Common myeloid progenitor, CD34-positive (primary cell): ENCODE data around the gene BAIAP2.

Experiments used
- CTCF ChIA-PET: fragments of 350-600 bp; sonication (Branson Sonifier 250); formaldehyde crosslinking; loops from one replicate; lab custom pipeline; 2021; ENCODE audit warnings: antibody characterized with exemption; lab: Charles Lee
- POLR2A ChIA-PET: fragments of 350-600 bp; sonication (Branson Sonifier 250); formaldehyde crosslinking; loops from one replicate; lab custom pipeline; 2021; ENCODE audit warnings: antibody characterized with exemption; lab: Charles Lee
- DNase-seq, 3 donors: peaks; one replicate each; pipeline versions ENCODE4 v3.0.0 to v3.0.0-alpha.2; 2013
- H3K27ac ChIP-seq, 2 experiments: 1 replicate in 1 of 2; 2 replicates in 1 of 2; pipeline ENCODE4 v1.7.0; 2013; ENCODE audit warnings: inconsistent platforms in 2 of 2, low read length in 2 of 2, mild to moderate bottlenecking in 2 of 2, low read depth in 1 of 2, moderate library complexity in 1 of 2; ENCODE audit not compliant: severe bottlenecking in 2 of 2, insufficient read depth in 1 of 2, poor library complexity in 1 of 2
- H3K27me3 ChIP-seq, 5 experiments: replicated peaks in 2 of 5; 1 replicate in 3 of 5; 2 replicates in 2 of 5; pipeline versions ENCODE4 v1.6.1 to v1.7.0; 2013; ENCODE audit warnings: low read length in 4 of 5, mild to moderate bottlenecking in 2 of 5, moderate library complexity in 2 of 5, inconsistent platforms in 1 of 5; ENCODE audit not compliant: insufficient read depth in 5 of 5, control insufficient read depth in 4 of 5
- H3K36me3 ChIP-seq, 4 experiments: 1 replicate in 2 of 4; 2 replicates in 2 of 4; pipeline versions ENCODE4 v1.6.1 to v1.7.0; 2013; ENCODE audit warnings: low read length in 3 of 4, control low read depth in 1 of 4, mild to moderate bottlenecking in 1 of 4; ENCODE audit not compliant: control insufficient read depth in 4 of 4, insufficient read depth in 4 of 4
- H3K4me1 ChIP-seq, 4 experiments: 1 replicate in 3 of 4; 2 replicates in 1 of 4; pipeline versions ENCODE4 v1.6.1 to v1.7.1; 2013; ENCODE audit warnings: low read length in 3 of 4, mild to moderate bottlenecking in 3 of 4, control low read depth in 1 of 4, inconsistent platforms in 1 of 4, moderate library complexity in 1 of 4; ENCODE audit not compliant: control insufficient read depth in 4 of 4, insufficient read depth in 4 of 4; ENCODE audit errors: control extremely low read depth in 1 of 4
- H3K4me3 ChIP-seq, 7 experiments: 1 replicate in 4 of 7; 2 replicates in 3 of 7; pipeline versions ENCODE4 v1.5.1 to v1.7.0; 2013; ENCODE audit warnings: mild to moderate bottlenecking in 7 of 7, low read length in 6 of 7, moderate library complexity in 6 of 7, inconsistent platforms in 2 of 7, low read depth in 2 of 7, control low read depth in 1 of 7; ENCODE audit not compliant: insufficient read depth in 4 of 7, control insufficient read depth in 1 of 7; ENCODE audit errors: extremely low read depth in 1 of 7
- H3K9me3 ChIP-seq, 5 experiments: 1 replicate in 4 of 5; 2 replicates in 1 of 5; pipeline versions ENCODE4 v1.6.1 to v1.7.1; 2013; ENCODE audit warnings: low read length in 4 of 5, mild to moderate bottlenecking in 2 of 5, inconsistent platforms in 1 of 5, low read depth in 1 of 5, moderate library complexity in 1 of 5; ENCODE audit not compliant: control insufficient read depth in 4 of 5, insufficient read depth in 2 of 5; ENCODE audit errors: control extremely low read depth in 1 of 5
- WGBS: methylation state at CpG from one replicate; pipeline ENCODE4 v1.1.5; 2013; ENCODE audit not compliant: insufficient coverage; 5-methylcytosine and 5-hydroxymethylcytosine counted together

Gene BAIAP2

GRCh38 chr17:81097943-81098308 is 63.0 kb downstream of the BAIAP2 start:
- H3K9me3 ChIP-seq, result no peaks in the 10 kb centered on the region
- peak overlapping the region in 1 of 2 experiments; percentile 44 for H3K27ac ChIP-seq
- DNase-seq, result peak in 1 of 3 donors; percentile 31
- WGBS, result 87% methylated on average over 12 of the region's 13 CpGs
- no peaks in the 10 kb centered on the region for H3K36me3 ChIP-seq
- CTCF ChIA-PET, result interaction anchor here (0.7 to 3.3 kb wide), 6 partner anchors 9 to 78 kb away, joined by 3 to 12 read pairs (median 4); no protein-coding TSS in a partner anchor
- peaks cover 0 to 41% (median 23%) of the 10 kb centered on the region in 4 experiments for H3K4me1 ChIP-seq
- no peaks in the 10 kb centered on the region for H3K27me3 ChIP-seq
- H3K4me3 ChIP-seq, result peak overlapping the region in 1 of 7 experiments; percentile 11
- POLR2A ChIA-PET, result interaction anchor here (0.5 kb wide), 1 partner anchor 588 kb away, joined by 3 read pairs; no protein-coding TSS in a partner anchor

DNA sequence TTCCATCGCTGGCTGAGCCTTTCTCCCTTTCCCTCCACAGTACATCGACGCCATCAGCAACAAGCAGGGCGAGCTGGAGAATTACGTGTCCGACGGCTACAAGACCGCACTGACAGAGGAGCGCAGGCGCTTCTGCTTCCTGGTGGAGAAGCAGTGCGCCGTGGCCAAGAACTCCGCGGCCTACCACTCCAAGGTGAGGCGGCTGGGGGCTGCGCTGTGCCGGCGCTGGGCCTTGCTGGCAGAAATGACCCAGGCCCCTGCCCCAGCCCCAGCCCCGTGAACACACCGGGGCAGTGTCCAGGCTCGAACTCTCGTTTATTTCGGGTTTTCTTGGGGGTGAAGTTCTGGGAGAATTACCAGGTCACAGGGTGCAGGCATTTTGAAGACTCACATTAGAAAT is 64.9 kb downstream of the BAIAP2 start:
- ChIA-PET CTCF (interaction anchor here (0.7 to 1.5 kb wide), 3 partner anchors 77 to 112 kb away, joined by 3 to 5 read pairs (median 4); partner anchors contain the start of gene CHMP6), POLR2A (no interaction called here)
- 95% methylated on average over 19 of the region's 23 CpGs for WGBS
- Histone ChIP-seq H3K27me3 (no peaks in the 10 kb centered on the region), H3K27ac (no peak overlapping the region), H3K9me3 (no peaks in the 10 kb centered on the region), H3K4me1 (peaks cover 0 to 34% (median 23%) of the 10 kb centered on the region in 4 experiments), H3K36me3 (no peaks in the 10 kb centered on the region), H3K4me3 (no peak overlapping the region)
- DNase-seq, result no peak

DNA sequence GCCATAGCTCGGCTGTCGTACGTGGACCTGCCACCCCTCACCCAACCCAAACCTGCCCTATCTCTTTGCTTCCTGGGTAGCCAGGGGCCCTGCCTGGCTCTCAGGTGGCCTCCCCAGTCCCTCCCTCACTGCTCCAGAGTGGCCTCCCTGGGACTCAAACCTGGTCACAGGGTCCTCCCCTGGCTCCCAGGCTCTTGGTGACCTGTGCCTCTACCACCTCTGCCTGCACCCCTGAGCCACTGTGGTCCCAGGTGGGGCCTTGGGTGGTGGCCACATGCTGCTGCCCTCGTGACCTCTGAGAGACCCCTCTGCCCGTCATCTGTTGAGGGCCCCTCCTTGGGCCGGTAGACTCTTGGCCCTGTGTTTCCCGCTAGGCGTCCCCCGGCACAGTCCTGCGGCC is 65.7 kb downstream of the BAIAP2 start:
- H3K4me3 ChIP-seq, result no peak overlapping the region
- no peaks in the 10 kb centered on the region for H3K27me3 ChIP-seq
- no peak overlapping the region for H3K27ac ChIP-seq
- H3K36me3 ChIP-seq, result no peaks in the 10 kb centered on the region
- ChIA-PET POLR2A (no interaction called here), CTCF (no interaction called here)
- no peak for DNase-seq
- WGBS, result 97% methylated on average over 10 of the region's 10 CpGs
- peaks cover 0 to 27% (median 19%) of the 10 kb centered on the region in 4 experiments for H3K4me1 ChIP-seq
- no peaks in the 10 kb centered on the region for H3K9me3 ChIP-seq

- DNase-seq, result peak; percentile 79 to 91 (median 86)
- H3K4me1 ChIP-seq, result peaks cover 0 to 16% (median 13%) of the 10 kb centered on the region in 4 experiments
- H3K4me3 ChIP-seq, result no peak overlapping the region
- ChIA-PET CTCF (interaction anchor here (0.6 to 2.4 kb wide), 14 partner anchors 10 to 675 kb away, joined by 3 to 16 read pairs (median 4); partner anchors contain the start of gene CHMP6), POLR2A (no interaction called here)
- no peak overlapping the region for H3K27ac ChIP-seq
- 41% methylated on average over 32 of the region's 33 CpGs for WGBS
- H3K36me3 ChIP-seq, result no peaks in the 10 kb centered on the region
- H3K9me3 ChIP-seq, result no peaks in the 10 kb centered on the region
- no peaks in the 10 kb centered on the region for H3K27me3 ChIP-seq
These were observed 66.8 kb downstream of the BAIAP2 start for GRCh38 chr17:81101614-81102306.

DNA sequence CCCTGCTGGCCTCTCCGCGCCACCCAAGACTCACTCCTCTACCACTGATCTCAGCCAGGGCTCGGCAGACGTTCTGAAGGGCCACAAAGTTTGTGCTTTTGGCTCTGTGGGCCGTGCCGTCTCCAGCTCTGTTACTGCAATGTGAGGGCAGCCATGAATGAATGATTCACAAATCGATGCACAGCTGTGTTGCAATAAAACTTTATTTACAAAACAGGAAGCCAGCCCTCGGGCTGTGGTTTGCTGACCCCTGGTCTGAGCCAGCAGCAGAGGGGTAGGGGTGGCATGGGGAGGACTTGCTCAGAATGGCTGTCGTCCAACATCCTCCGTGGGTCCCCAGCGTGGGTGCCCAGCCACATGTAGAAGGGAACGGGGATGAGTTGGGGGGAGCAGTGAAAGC is 67.4 kb downstream of the BAIAP2 start:
- CTCF ChIA-PET, result interaction anchor here (0.6 to 2.4 kb wide), 16 partner anchors 10 to 675 kb away, joined by 3 to 16 read pairs (median 4); partner anchors contain the start of gene CHMP6
- Histone ChIP-seq H3K4me1 (peaks cover 0 to 10% (median 8%) of the 10 kb centered on the region in 4 experiments), H3K36me3 (no peaks in the 10 kb centered on the region), H3K27ac (no peak overlapping the region), H3K27me3 (no peaks in the 10 kb centered on the region), H3K9me3 (no peaks in the 10 kb centered on the region), H3K4me3 (no peak overlapping the region)
- WGBS, result 91% methylated on average over 10 of the region's 12 CpGs
- no peak for DNase-seq
- POLR2A ChIA-PET, result no interaction called here

GRCh38 chr17:81102869-81103268 is 67.9 kb downstream of the BAIAP2 start:
- POLR2A ChIA-PET, result no interaction called here
- no peaks in the 10 kb centered on the region for H3K36me3 ChIP-seq
- H3K9me3 ChIP-seq, result no peaks in the 10 kb centered on the region
- no peak overlapping the region for H3K4me3 ChIP-seq
- no peak overlapping the region for H3K27ac ChIP-seq
- CTCF ChIA-PET, result interaction anchor here (0.8 to 2.4 kb wide), 13 partner anchors 11 to 676 kb away, joined by 3 to 16 read pairs (median 4); no protein-coding TSS in a partner anchor
- peaks cover 0 to 6% (median 4%) of the 10 kb centered on the region in 4 experiments for H3K4me1 ChIP-seq
- WGBS, result 98% methylated on average over 17 of the region's 17 CpGs
- H3K27me3 ChIP-seq, result no peaks in the 10 kb centered on the region
- no peak for DNase-seq

- no peaks in the 10 kb centered on the region for H3K9me3 ChIP-seq
- CTCF ChIA-PET, result interaction anchor here (0.8 to 2.4 kb wide), 10 partner anchors 9 to 119 kb away, joined by 3 to 16 read pairs (median 4); no protein-coding TSS in a partner anchor
- H3K4me3 ChIP-seq, result no peak overlapping the region
- H3K27ac ChIP-seq, result no peak overlapping the region
- no peak for DNase-seq
- H3K4me1 ChIP-seq, result peaks cover 0 to 4% (median 2%) of the 10 kb centered on the region in 4 experiments
- H3K27me3 ChIP-seq, result no peaks in the 10 kb centered on the region
- POLR2A ChIA-PET, result no interaction called here
- no peaks in the 10 kb centered on the region for H3K36me3 ChIP-seq
- 96% methylated on average over 17 of the region's 20 CpGs for whole genome bisulfite sequencing
These were observed 68.4 kb downstream of the BAIAP2 start for GRCh38 chr17:81103379-81103778.
